ENCODE measurements around the gene TEX264.

TEX264 gene

GRCh38 chr3:51680663-51681230 is 9.7 kb downstream of the TEX264 start:
- H3K9ac ChIP-seq (ENCODE audit: insufficient read length, low read depth): no peak overlapping the region
- DNase-seq (ENCODE audit: low read depth, low spot score): no peak
- H3K27me3 ChIP-seq (ENCODE audit: insufficient read depth, insufficient read length): no peaks in the 10 kb centered on the region
- H3K4me1 ChIP-seq (ENCODE audit: insufficient read depth, insufficient read length): peaks cover 15% of the 10 kb centered on the region
- TF ChIP-seq SUZ12 (IDR thresholded peaks at IDR 0.05; ENCODE audit: extremely low read depth, insufficient read depth, insufficient read length) (no peak), YY1 (IDR thresholded peaks at IDR 0.05; ENCODE audit: insufficient read depth, insufficient read length) (no peak), ZNF274 (IDR thresholded peaks at IDR 0.05; ENCODE audit: low read depth, low read length) (no peak)
- no peak overlapping the region for H3K4me3 ChIP-seq (ENCODE audit: insufficient read length, low read depth)
- H3K36me3 ChIP-seq (ENCODE audit: insufficient read depth, insufficient read length, low read length): peaks cover 32% of the 10 kb centered on the region
- no peaks in the 10 kb centered on the region for H3K9me3 ChIP-seq (ENCODE audit: insufficient read depth, low read length)

- H3K4me1 ChIP-seq (ENCODE audit: insufficient read depth, insufficient read length): peaks cover 20% of the 10 kb centered on the region
- H3K9ac ChIP-seq (ENCODE audit: insufficient read length, low read depth): no peak overlapping the region
- TF ChIP-seq ZNF274 (IDR thresholded peaks at IDR 0.05; ENCODE audit: low read depth, low read length): no peak
- TF ChIP-seq YY1 (IDR thresholded peaks at IDR 0.05; ENCODE audit: insufficient read depth, insufficient read length): no peak
- TF ChIP-seq SUZ12 (IDR thresholded peaks at IDR 0.05; ENCODE audit: extremely low read depth, insufficient read depth, insufficient read length): no peak
- no peaks in the 10 kb centered on the region for H3K27me3 ChIP-seq (ENCODE audit: insufficient read depth, insufficient read length)
- H3K9me3 ChIP-seq (ENCODE audit: insufficient read depth, low read length): no peaks in the 10 kb centered on the region
- no peak for DNase-seq (ENCODE audit: low read depth, low spot score)
- H3K4me3 ChIP-seq (ENCODE audit: insufficient read length, low read depth): no peak overlapping the region
- H3K36me3 ChIP-seq (ENCODE audit: insufficient read depth, insufficient read length, low read length): peaks cover 32% of the 10 kb centered on the region
These were observed 10.4 kb downstream of the TEX264 start for GRCh38 chr3:51681453-51681852.

GRCh38 chr3:51682079-51682478 is 11.0 kb downstream of the TEX264 start:
- Histone ChIP-seq H3K4me1 (ENCODE audit: insufficient read depth, insufficient read length) (peaks cover 26% of the 10 kb centered on the region), H3K9me3 (ENCODE audit: insufficient read depth, low read length) (no peaks in the 10 kb centered on the region), H3K4me3 (ENCODE audit: insufficient read length, low read depth) (no peak overlapping the region), H3K9ac (ENCODE audit: insufficient read length, low read depth) (no peak overlapping the region), H3K27me3 (ENCODE audit: insufficient read depth, insufficient read length) (no peaks in the 10 kb centered on the region), H3K36me3 (ENCODE audit: insufficient read depth, insufficient read length, low read length) (peaks cover 28% of the 10 kb centered on the region)
- peak; percentile 90 for DNase-seq (ENCODE audit: low read depth, low spot score)
- TF ChIP-seq SUZ12 (IDR thresholded peaks at IDR 0.05; ENCODE audit: extremely low read depth, insufficient read depth, insufficient read length): no peak
- no peak for TF ChIP-seq ZNF274 (IDR thresholded peaks at IDR 0.05; ENCODE audit: low read depth, low read length)
- TF ChIP-seq YY1 (IDR thresholded peaks at IDR 0.05; ENCODE audit: insufficient read depth, insufficient read length): no peak

DNA sequence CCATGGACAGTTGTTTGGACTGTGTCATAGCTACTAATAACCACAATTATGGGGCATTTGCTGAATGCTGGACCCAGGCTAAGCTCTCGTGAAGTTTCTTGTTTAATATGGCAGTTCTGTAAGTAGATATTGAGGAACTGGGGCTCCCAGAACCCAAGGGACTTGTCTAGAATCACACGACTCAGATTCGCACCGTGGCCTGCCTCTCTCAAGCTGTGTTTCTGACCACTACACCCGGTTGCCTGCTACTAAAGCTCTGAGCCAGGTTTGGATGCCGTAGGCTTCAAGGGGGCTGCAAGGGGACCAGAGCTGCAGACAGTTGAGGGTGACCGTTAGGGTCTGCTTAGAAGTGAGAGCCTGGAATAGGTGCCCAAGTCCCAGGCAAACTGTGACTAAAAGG is 11.5 kb downstream of the TEX264 start:
- TF ChIP-seq YY1 (IDR thresholded peaks at IDR 0.05; ENCODE audit: insufficient read depth, insufficient read length) (no peak), SUZ12 (IDR thresholded peaks at IDR 0.05; ENCODE audit: extremely low read depth, insufficient read depth, insufficient read length) (no peak), ZNF274 (IDR thresholded peaks at IDR 0.05; ENCODE audit: low read depth, low read length) (no peak)
- H3K36me3 ChIP-seq (ENCODE audit: insufficient read depth, insufficient read length, low read length): peaks cover 25% of the 10 kb centered on the region
- H3K9ac ChIP-seq (ENCODE audit: insufficient read length, low read depth): no peak overlapping the region
- no peak overlapping the region for H3K4me3 ChIP-seq (ENCODE audit: insufficient read length, low read depth)
- H3K27me3 ChIP-seq (ENCODE audit: insufficient read depth, insufficient read length): no peaks in the 10 kb centered on the region
- DNase-seq (ENCODE audit: low read depth, low spot score): no peak
- H3K9me3 ChIP-seq (ENCODE audit: insufficient read depth, low read length): no peaks in the 10 kb centered on the region
- H3K4me1 ChIP-seq (ENCODE audit: insufficient read depth, insufficient read length): peaks cover 30% of the 10 kb centered on the region

DNA sequence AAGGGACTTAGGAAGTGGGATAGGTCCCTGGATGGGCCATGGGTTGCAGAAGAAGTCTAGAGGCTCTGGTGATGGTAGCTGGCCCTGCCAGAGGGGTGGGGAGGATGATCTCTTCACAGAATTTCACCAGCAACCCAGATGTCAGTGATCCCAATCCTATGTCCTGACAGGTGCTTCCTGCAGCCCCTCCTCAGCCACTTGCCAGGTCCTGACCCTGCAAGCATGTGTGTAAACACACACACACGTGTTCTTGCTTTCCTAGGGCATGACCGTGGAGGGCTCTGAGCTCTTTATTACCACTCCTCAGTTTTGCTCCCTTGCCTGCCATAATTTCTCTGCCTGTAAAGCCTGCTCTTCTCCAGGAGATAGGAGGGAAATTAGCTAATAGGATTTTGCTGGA is 12.5 kb downstream of the TEX264 start:
- DNase-seq (ENCODE audit: low read depth, low spot score): no peak
- Histone ChIP-seq H3K9ac (ENCODE audit: insufficient read length, low read depth) (no peak overlapping the region), H3K36me3 (ENCODE audit: insufficient read depth, insufficient read length, low read length) (peaks cover 29% of the 10 kb centered on the region), H3K4me1 (ENCODE audit: insufficient read depth, insufficient read length) (peaks cover 38% of the 10 kb centered on the region), H3K9me3 (ENCODE audit: insufficient read depth, low read length) (no peaks in the 10 kb centered on the region), H3K4me3 (ENCODE audit: insufficient read length, low read depth) (no peak overlapping the region), H3K27me3 (ENCODE audit: insufficient read depth, insufficient read length) (no peaks in the 10 kb centered on the region)
- TF ChIP-seq SUZ12 (IDR thresholded peaks at IDR 0.05; ENCODE audit: extremely low read depth, insufficient read depth, insufficient read length): no peak
- TF ChIP-seq YY1 (IDR thresholded peaks at IDR 0.05; ENCODE audit: insufficient read depth, insufficient read length): no peak
- no peak for TF ChIP-seq ZNF274 (IDR thresholded peaks at IDR 0.05; ENCODE audit: low read depth, low read length)

GRCh38 chr3:51684971-51685751 is 14.1 kb downstream of the TEX264 start:
- DNase-seq (ENCODE audit: low read depth, low spot score): no peak
- TF ChIP-seq SUZ12 (IDR thresholded peaks at IDR 0.05; ENCODE audit: extremely low read depth, insufficient read depth, insufficient read length) (no peak), YY1 (IDR thresholded peaks at IDR 0.05; ENCODE audit: insufficient read depth, insufficient read length) (no peak), ZNF274 (IDR thresholded peaks at IDR 0.05; ENCODE audit: low read depth, low read length) (no peak)
- H3K36me3 ChIP-seq (ENCODE audit: insufficient read depth, insufficient read length, low read length): peaks cover 38% of the 10 kb centered on the region

GRCh38 chr3:51686056-51686455 is 15.0 kb downstream of the TEX264 start:
- no peak for DNase-seq (ENCODE audit: low read depth, low spot score)
- no peak for TF ChIP-seq YY1 (IDR thresholded peaks at IDR 0.05; ENCODE audit: insufficient read depth, insufficient read length)
- TF ChIP-seq SUZ12 (IDR thresholded peaks at IDR 0.05; ENCODE audit: extremely low read depth, insufficient read depth, insufficient read length): no peak
- no peak for TF ChIP-seq ZNF274 (IDR thresholded peaks at IDR 0.05; ENCODE audit: low read depth, low read length)
- Histone ChIP-seq H3K9ac (ENCODE audit: insufficient read length, low read depth) (no peak overlapping the region), H3K9me3 (ENCODE audit: insufficient read depth, low read length) (no peaks in the 10 kb centered on the region), H3K36me3 (ENCODE audit: insufficient read depth, insufficient read length, low read length) (peaks cover 39% of the 10 kb centered on the region), H3K4me3 (ENCODE audit: insufficient read length, low read depth) (no peak overlapping the region), H3K4me1 (ENCODE audit: insufficient read depth, insufficient read length) (peaks cover 38% of the 10 kb centered on the region), H3K27me3 (ENCODE audit: insufficient read depth, insufficient read length) (no peaks in the 10 kb centered on the region)

More at GRCh38 chr3:51684971-51685751, 14.1 kb downstream of the TEX264 start:
- Histone ChIP-seq H3K4me1 (ENCODE audit: insufficient read depth, insufficient read length) (peaks cover 36% of the 10 kb centered on the region), H3K9ac (ENCODE audit: insufficient read length, low read depth) (no peak overlapping the region), H3K9me3 (ENCODE audit: insufficient read depth, low read length) (no peaks in the 10 kb centered on the region), H3K27me3 (ENCODE audit: insufficient read depth, insufficient read length) (no peaks in the 10 kb centered on the region), H3K4me3 (ENCODE audit: insufficient read length, low read depth) (no peak overlapping the region)
